OCI-LY3 (cell line): Measurements from ENCODE around the gene MLXIP.
"Not testable (repeated sequence)": the region's sequence is repeated elsewhere in the genome, so short reads cannot be mapped to it uniquely, and the experiment has no call there.

Source experiments
- CTCF ChIP-seq: fragments of 200-600, 300-600 bp; sonication (generic); IDR thresholded peaks from 2 replicates; pipeline ENCODE4 v1.5.1; 2014; ENCODE audit warnings: antibody characterized with exemption, low read length, low read depth
- EZH2phosphoT487 ChIP-seq: fragments of 200-600 bp; shearing (Covaris generic); IDR thresholded peaks from 2 replicates; pipeline ENCODE4 v1.6.1; 2018; ENCODE audit warnings: antibody characterized with exemption, mixed run types, low read depth

- not testable (repeated sequence) for TF ChIP-seq CTCF, EZH2phosphoT487
These were observed 26.9 kb downstream of the MLXIP start for GRCh38 chr12:122105496-122105895.
